HCEC 1CT (cell line): Measurements from ENCODE around the gene PVALB.

Experiments used
- DNase-seq: peaks from one replicate; pipeline ENCODE4 v3.0.0-alpha.2; 2017

The PVALB gene

GRCh38 chr22:36809351-36809750 is 7.5 kb downstream of the PVALB start:
- no peak for DNase-seq

GRCh38 chr22:36808721-36809344 is 8.0 kb downstream of the PVALB start:
- DNase-seq = no peak

GRCh38 chr22:36807627-36808026 is 9.2 kb downstream of the PVALB start:
- no peak for DNase-seq

- no peak for DNase-seq
These were observed 10.0 kb downstream of the PVALB start for GRCh38 chr22:36806835-36807234.

GRCh38 chr22:36803358-36803757 is 13.5 kb downstream of the PVALB start:
- DNase-seq = no peak

GRCh38 chr22:36798674-36799066 is 18.2 kb downstream of the PVALB start:
- no peak for DNase-seq

GRCh38 chr22:36797911-36798673 is 18.7 kb downstream of the PVALB start:
- no peak for DNase-seq

- DNase-seq = no peak
These were observed 19.5 kb downstream of the PVALB start for GRCh38 chr22:36797374-36797773.

GRCh38 chr22:36796552-36797175 is 20.2 kb downstream of the PVALB start:
- DNase-seq = no peak

GRCh38 chr22:36795633-36796032 is 21.2 kb downstream of the PVALB start:
- no peak for DNase-seq

GRCh38 chr22:36790648-36791047 is 26.2 kb downstream of the PVALB start:
- no peak for DNase-seq

GRCh38 chr22:36787204-36787988 is 29.4 kb downstream of the PVALB start:
- DNase-seq = no peak

GRCh38 chr22:36783743-36784142 is 33.1 kb downstream of the PVALB start:
- no peak for DNase-seq

- DNase-seq = peak; percentile 88
These were observed 34.9 kb downstream of the PVALB start for GRCh38 chr22:36781656-36782627.

- no peak for DNase-seq
These were observed 38.8 kb downstream of the PVALB start for GRCh38 chr22:36778020-36778419.

GRCh38 chr22:36776722-36777121 is 40.1 kb downstream of the PVALB start:
- DNase-seq = no peak

- peak; percentile 100 for DNase-seq
These were observed 40.7 kb downstream of the PVALB start, which contains the start of gene IFT27 for GRCh38 chr22:36775964-36776669. TSS of gene IFT27 (minus strand) at chr22:36776119. CDS start at chr22:36775707, 412 bp downstream.

- DNase-seq = no peak
These were observed 41.3 kb downstream of the PVALB start for GRCh38 chr22:36775586-36775963.

GRCh38 chr22:36773935-36774334 is 42.9 kb downstream of the PVALB start:
- peak; percentile 43 for DNase-seq

- no peak for DNase-seq
These were observed 44.4 kb downstream of the PVALB start for GRCh38 chr22:36772451-36772850.

- no peak for DNase-seq
These were observed 45.3 kb downstream of the PVALB start for GRCh38 chr22:36771356-36772063.
